Pons (tissue), 1 donor: ENCODE data around the gene NECAB2.

Experiments
- DNase-seq: peaks from one replicate; pipeline ENCODE4 v3.0.0-alpha.2; 2016; ENCODE audit warnings: low spot score

The NECAB2 gene

DNA sequence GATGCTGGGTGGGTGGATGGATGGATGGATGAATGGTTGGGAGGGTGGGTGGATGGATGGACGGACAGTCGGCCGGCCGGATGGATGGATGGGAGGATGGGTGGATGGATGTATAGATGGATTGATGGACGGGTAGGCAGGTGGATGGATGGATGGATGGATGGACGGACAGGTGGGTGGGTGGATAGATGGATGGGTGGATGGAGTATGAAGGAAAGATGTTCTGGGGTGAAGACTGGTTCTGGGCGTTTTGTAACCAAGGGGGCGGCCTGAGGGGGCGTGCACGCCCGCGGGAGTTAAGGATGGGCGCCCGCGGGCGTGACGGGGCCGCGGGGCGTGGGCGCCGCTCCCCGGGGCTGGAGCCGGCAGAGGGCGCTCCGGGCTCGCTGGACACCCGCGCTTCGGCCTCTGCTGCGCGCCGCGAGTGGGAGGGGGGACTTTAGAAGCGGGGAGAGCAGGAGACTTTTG, at the start of gene NECAB2:
Gene NECAB2 (plus strand): TSS at position 407 of the 468 bp plus-strand sequence. CDS start 405 bp downstream, outside the sequence.
- DNase-seq, result peak; percentile 9

DNA sequence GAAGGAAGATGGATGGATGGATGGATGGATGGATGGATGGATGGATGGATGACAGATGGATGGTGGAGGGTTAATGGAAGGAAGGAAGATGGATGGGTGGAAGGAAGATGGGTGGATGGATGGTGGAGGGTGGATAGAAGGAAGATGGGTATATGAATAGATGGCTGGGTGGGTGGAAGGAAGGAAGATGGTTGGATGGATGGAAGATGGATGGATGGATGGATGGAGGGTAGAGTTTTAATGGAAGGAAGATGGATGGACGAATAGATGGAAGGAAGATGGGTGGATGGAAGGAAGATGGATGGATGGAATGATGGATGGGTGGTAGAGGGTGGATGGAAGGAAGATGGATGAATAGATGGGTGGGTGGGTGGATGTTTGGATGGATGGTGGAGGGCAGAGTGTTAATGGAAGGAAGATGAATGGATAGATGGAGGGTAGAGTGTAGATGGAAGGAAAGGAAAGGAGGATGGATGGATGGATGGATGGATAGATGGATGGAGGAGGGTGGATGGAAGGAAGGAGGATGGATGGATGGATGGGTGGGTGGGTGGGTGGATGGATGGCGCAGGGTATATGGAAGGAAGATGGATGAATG, 47.1 kb upstream of the NECAB2 start:
- no peak for DNase-seq

DNA sequence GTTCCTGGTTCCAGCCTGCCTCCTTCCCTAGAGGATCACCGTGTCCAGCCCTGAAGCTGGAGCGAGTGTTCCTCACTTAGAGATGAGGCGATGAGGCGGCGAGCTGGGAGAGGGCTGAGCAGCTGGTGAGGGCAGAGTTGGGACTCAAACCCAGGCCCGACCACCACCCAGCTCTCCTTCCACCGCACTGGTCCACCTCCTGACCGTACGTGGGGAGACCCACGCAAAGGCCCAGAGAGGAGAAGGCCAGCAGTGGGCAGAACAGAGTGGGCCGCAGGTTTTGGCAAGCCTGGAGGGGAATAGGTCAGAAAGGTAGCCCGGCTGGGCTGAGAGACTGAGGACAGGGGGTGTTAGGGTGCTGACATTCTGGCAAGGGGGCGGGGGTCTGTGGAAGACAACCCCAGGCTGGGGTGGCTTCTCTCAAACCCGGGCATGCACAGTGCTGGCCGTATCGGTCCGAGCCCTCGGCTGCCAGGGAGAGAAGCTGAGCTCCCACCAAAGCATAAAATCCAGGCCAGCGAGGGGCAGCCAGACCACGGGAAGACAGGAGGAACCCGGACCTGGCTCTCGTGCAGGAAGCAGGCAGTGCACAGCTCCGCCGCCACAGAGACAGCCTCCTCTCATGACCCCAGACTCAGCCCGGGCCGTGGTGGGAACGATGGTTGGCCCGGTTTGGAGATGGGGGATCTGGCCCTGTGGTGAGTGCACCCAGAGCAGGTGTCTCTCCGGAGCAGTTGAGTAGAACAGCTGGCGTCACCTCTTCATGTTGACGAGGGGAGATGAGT, 44.3 kb upstream of the NECAB2 start:
- DNase-seq, result no peak

DNA sequence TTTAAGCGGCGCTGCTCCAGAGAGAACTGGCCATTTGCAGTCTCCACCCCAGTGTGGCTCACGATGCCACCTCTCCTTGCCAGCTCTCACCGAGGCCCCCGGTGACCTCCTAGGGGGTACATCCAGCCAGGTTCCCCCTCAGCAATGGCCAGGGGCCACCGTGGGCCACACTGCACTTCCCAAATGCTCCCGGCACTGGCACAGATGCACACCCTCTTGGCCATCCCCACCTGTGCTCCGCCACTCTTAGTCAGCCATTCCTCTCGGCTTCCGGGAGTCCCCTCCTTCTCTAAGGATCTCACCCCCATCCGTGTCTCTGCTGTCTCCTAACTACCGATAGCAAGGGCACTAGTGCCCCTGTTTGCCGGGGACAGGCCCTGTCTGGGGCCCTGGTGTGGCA, 43.4 kb upstream of the NECAB2 start:
- no peak for DNase-seq

DNA sequence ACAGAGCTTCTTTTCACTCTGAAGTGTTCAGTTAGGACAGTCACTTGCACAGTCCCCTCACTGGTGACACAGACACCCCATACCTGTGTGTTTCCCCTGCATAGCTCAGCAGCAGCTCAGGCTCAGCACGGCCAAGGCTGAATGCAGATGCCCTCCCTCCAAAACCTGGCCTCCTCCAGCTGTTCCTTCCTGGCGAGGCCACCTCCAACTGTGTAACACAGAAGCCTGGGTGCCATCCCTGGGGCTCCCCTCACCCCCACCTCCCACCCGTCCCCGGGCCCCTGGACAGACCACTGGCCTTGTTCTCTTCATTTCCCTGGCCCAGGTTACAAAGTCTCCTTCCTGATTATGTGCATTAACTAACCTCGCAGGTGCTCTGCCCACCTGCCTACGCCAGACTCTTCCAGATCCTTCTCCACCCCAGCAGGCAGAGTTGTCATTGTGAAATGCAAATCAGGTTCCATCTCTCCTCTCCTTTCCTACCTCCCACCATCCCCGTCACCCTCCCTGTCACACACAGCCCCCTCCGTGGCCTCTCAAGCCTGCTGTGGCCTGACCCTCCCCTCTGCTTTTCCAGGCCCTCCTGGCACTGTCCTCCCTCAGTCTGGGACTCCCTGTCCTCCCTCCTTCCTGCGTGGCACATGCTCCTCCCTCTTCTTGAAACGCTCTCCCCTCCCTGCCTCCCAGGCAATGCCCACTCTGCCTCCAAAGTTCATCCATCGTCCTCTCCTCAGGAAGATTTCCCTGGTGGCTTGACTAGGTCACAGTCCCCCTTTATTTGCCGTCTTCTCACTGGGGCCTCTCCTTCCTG, 42.7 kb upstream of the NECAB2 start:
- DNase-seq, result no peak

DNA sequence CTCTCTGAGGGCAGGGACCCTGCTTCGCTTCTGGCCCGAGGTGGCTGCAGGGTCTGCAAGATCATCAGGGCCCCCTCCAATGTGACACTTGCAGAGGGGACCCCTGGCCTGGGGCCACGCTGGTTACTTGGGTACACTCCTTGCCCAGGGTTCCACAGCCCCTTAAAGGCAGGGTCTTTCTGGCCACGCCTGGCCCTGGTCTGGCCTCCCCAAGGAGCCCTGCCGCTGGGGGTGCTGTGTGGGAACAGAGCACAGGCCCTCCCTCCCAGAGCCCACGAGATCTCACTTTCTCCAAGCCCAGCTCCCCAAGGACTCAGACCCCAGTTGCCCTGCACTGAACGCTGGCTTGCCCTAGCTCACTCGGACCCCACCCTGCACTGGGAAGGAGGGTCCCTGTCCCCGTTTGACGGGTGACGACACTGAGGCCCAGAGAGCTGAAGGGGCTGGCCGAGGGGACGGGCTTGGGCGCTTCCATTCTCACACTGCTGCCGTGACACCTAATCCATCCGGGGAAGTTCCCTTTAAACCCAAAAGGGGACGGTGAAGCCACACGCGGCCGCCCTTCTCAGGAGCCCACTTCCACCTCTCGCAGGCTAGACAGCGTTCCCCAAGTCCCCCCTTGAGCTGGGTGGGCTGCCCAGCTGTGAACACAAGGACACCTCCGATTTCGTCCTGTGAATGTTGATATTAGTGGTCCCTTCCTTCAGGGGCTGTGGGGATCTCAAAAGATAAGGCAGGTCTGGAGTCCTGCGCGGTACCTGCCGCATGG, 41.9 kb upstream of the NECAB2 start:
- no peak for DNase-seq

DNA sequence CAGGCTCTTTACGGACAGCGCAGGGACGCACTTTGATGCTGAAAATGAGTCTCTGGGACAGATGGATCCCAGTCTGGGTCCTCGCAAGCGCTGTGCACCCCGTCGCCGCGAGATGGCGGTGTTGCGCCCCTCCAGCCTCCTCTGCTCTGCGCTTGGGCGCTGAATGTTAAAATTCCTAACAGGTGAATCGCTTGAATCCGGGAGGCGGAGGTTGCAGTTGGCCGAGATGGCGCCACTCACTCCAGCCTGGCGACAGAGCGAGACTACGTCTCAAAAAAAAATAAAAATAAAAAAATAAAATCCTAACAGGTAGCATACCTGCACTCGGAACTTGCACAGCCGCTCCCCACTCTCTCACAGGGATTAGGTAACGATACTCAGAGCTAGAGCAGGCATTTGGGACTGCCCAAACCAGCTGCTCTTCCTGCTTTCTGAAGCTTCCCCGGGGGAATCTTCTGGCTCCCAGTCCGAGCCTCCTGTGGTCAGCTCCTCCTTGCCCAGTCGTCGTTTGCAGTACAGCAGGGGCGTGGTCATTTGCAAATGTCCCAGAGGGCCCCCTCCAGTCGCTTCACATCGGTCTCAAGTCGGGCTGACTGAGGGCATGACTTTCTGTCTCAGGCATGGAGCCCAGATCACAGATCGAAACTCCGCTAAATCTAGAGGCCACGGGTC, 41.2 kb upstream of the NECAB2 start:
- no peak for DNase-seq

DNA sequence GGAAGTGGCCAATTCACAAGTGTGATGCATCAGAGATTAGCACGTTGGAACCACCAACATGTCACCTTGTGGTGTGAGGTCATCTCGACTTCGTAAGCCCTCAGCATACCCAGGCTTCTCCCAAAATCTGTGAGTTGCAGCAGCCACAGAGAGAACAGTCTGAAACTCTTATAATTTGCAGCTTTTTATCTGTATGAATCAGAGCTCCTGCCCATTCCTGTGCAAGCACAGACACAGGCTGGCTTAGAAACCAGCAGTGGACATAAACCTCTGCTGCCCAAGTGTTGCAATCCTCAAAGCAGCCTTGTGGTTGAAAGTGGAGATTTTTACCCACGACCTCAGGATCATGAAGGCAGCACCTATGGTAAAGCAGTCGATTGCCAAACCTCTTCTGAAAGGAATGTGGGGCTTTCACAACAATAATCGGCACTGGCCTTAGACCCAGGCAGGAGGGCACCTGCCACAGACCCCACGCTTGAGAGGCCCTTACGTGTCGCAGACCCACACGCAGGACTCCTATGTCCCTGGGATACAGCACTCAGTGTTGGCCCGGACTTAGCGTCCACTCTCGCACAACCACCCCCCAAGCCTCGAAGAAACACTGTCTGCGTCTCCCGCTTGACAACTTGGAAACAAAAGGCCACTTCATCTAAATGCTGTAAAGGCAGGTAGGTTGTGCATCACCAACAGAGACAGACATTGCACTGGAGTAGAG, 39.5 kb upstream of the NECAB2 start:
- DNase-seq, result no peak

DNA sequence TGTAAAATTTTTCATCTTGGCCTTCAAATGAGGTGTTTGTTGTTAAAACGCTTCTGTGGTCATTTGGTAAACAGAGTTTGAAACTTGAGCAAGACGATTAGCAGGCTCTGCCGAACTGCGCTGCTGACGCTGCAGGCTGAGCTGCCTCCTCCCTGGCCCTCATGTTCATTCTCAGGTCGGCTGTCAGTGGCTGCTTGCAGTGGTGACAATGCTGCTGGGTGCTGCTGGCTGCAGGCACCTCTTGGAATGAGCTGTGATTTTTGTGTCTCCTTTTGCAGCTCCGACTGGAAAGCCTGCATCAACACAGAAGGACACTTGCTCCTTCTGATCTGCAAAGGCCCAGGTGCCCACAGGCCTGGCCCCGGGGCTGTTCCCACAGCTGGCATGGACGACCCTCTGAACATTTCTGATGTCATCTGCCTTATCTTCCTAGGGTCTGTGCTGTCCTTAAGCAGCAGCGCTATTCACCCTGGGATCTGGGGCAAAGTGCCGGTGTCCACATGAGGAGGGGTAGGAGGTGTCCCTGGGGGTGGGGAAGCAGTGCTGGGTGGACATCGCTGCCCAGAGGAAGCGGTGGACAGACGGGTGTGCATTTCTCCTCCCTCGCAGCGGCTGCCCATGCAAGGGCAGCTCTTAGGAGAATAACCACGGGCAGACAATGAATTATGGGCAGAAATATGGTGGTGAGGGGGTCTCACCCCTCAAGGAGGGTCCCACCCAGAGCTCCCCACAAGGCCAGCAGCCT, 38.1 kb upstream of the NECAB2 start:
- no peak for DNase-seq

DNA sequence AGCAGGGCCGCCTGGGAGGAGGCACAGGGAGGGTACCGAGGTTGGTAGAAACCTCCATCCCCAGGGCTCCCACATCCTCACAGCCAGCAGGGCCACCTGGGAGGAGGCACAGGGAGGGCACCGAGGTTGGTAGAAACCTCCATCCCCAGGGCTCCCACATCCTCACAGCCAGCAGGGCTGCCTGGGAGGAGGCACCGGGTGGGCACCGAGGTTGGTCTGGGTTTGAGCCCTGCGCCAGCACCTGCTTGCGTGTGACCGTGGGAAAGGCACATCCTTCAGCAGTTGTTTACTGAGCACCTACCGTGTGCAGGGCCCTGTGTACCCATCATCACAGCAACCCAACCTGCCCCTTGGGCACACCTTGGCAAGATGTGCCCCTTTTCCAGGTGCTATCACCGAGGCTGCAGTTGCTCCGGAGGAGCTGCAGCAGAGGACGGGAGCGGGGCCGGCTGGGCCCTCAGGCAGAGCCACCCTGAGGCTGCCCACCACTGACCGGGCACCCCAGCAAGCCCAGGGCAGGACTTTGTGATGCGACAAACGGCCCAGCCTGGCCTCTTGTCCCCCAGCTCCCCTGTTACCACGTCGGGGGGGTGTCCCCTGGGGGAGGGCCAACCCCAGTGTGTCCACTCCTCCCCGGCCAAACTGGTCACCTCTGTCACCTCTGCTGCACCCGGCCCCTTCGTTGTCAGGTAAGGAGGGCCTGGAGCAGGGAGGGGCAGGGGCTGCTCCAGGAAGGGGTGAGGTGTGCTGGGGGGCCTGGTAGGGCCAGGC, 37.1 kb upstream of the NECAB2 start:
- DNase-seq, result no peak

DNA sequence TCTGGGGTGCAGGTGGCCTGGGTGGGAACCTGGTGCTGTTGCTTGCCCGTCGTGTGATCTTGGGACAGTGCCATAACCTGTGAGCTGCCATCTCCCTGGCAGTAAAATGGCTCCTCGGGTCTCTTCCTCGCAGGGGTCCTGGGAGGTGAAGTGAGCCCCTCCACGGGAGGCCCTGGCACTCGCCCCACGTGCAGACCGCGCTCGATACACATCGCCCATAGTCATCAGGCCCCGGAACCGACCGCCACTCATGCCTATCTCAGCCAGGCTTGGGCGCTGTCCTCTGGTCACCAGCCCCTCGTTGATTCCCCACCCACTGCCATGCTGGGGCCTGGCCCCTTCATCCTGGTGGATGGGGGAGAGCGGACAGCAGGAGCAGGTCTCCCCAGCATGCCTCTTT, 36.5 kb upstream of the NECAB2 start:
- DNase-seq, result no peak

DNA sequence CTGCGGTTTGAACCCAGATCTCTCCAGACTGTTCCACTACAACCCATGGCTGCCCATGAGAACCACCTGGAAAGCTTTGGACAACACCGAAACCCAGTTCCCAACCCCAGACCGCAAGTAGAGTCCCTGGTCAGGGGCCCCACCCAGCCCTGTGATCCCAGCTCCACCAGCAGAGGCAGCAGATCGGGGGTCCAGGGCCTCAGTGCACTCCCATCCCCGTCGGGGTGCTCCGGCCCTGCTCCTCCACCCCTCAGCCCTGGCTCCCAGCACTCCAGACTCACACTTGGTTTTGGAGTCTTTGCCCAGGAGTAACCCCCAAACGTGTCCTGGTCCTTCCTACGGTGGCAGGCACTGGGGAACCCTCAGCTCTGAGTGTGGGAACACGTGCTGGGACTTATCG, 35.7 kb upstream of the NECAB2 start:
- DNase-seq, result no peak

DNA sequence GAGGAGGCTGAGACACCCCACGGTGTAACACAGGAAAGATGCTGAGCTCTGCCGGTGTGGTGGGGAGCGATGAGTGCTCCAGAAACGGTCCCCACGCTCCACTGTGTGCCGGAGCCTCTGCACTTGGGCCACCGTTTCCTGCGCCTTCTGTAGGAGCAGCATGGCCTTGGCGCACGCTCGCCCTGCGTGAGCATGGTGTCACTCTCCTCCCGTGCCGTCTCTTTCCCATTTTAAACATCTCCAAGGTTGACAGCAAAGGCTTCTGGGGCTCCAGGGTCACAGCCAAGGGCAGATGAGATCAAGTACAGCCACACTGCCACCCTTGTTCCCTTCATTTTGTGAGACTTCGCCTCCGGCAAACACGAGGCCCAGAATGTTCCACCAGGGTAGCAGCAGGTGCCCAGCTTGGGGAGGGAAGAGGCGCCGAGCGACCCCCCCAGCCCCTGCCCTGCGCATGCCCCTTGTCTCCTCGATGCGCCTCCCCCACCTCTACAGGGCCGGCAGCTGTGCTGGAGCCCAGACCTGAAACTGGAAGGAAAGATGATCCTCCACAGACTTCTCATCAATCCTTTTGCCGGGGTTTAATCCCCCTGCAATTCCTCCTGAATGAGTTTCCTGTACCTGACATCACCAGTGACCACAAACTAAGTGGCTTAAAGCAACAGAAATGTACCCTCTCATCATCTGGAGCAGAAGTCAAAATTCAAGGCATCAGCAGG, 34.9 kb upstream of the NECAB2 start:
- DNase-seq, result no peak

DNA sequence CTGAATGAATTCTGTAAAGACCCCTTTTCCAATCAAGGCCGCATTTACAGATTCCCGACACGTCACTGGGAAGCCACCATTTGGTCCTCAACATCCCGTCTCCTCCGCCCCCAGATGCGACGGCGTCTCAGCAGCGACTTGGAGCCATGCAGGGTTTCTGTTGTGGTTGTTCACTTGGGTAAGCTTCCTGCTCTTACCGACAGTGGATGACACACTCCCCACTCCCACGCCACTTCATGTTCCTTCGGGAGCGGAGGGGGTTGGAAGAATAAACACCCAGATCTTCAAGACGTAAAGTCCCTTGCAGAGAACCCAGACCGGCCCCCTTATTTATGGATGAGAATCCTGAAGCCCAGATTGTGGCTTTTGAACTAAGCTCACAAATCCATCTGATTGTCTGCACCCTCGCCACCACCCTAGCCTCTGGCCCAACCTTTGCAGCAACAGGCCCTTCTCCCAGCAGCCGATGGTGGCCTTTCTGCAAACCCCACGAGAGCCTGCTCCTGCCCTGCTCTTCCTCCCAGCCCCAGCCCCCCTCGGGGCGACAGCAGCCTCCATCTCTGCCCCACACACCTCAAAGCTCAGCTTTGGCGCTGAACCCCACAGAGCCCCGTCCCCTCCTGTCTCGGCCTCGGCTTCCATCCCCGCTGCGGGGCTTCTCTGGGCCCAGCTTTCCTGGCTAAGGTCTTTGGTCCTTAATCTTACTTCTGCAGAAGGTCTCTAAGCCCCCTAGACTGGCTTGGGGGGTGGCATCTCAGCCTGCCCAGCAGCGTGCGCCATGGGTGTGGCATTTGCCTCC, 34.0 kb upstream of the NECAB2 start:
- DNase-seq, result no peak

DNA sequence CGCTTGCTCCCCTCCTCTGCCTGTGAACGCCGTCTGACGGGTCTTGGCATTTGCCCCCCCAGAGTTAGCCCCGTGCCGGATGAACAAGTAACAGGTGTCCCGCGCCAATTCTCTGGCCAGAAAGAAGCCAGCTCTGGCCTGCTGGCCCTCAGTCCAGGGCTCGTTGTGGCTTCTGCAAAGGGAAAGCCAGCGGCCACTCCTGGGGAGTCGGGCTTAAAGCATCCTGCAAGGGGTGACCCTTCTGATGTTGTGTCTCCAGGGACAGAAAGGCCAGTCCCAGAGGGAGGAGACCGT, 33.4 kb upstream of the NECAB2 start:
- DNase-seq, result no peak

DNA sequence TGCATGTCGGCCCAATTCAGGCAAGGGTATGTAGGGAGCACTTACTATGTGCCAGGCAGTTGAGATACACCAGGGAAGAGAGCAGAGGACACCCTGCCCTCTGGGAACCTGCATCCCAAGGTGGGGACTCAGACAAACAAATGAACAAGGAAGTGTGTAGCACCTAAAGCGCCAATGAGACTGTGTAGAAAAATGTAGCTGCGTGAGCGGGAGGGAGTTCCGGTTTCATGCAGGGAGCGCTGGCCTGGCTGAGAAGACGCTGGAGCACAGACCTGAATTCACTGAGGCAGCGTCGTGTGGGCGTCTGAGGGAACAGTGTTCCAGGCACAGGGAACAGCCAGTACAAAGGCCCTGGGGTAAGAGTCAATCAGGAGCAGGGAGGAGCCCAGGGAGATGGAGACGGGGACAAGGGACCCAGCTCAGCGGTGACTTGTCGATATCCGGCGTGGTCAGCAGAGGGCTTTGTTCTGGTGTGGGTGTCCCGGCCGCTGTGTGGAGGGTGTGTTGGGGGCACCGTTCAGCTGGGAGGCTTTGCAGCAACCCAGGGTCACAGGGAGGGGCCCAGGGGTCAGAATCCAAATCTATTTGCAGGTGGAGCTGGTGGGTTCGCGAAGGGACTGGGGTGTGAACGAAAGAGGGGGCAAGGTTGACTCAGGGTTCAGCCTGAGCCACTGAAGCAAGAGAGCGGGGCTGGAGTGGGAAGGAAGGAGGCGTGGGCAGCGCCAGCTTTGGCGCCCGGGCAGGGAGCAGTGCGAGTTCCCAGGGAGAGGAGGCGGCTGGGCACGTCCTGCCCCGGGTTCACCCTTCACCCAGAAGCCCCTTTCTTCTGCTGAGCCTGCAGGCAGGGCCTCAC, 32.8 kb upstream of the NECAB2 start:
- no peak for DNase-seq

DNA sequence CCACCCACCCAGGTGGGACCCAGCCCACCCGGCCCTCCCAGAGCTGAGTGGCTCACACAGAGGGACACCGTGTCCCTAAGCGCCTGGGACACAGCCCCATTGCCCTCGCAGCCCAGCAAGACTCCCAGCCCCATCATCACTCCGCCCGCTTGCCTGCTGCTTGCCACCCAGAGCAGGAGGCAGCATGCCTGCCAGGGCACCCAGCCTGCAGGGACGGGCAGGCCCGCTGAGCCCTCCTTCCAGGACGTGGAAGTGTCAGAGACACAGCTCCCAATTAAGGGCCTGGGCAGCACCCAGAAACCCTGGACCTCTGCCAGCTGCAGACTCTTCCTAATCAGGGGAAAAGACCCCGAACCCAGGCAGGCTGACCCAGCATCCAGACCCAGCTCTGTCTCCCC, 32.2 kb upstream of the NECAB2 start:
- DNase-seq, result no peak
